Measurements from ENCODE around the gene CSPG4.

- TF ChIP-seq EZH2 (IDR thresholded peaks at IDR 0.05; ENCODE audit: borderline replicate concordance, low read length) (no peak), CTCF (conservative IDR thresholded peaks at IDR 0.05 in 1 of 2, IDR thresholded peaks at IDR 0.05 in 1 of 2; ENCODE audit: extremely low read depth in 1 of 2, insufficient read depth in 1 of 2, low read depth in 1 of 2, low read length in 2 of 2) (no peak)
These were observed 38.3 kb downstream of the CSPG4 start for GRCh38 chr15:75674366-75674765.

Measured in mammary epithelial cell (primary cell).